ENCODE results near the gene NAXE. TPM values are rescaled to one million over a fixed set of nuclear protein-coding genes. Genes with fewer than 3 reads are reported as not detected.

Gene NAXE
- total RNA-seq, 1 experiment from 2014 or later, result 30.1 TPM

DNA sequence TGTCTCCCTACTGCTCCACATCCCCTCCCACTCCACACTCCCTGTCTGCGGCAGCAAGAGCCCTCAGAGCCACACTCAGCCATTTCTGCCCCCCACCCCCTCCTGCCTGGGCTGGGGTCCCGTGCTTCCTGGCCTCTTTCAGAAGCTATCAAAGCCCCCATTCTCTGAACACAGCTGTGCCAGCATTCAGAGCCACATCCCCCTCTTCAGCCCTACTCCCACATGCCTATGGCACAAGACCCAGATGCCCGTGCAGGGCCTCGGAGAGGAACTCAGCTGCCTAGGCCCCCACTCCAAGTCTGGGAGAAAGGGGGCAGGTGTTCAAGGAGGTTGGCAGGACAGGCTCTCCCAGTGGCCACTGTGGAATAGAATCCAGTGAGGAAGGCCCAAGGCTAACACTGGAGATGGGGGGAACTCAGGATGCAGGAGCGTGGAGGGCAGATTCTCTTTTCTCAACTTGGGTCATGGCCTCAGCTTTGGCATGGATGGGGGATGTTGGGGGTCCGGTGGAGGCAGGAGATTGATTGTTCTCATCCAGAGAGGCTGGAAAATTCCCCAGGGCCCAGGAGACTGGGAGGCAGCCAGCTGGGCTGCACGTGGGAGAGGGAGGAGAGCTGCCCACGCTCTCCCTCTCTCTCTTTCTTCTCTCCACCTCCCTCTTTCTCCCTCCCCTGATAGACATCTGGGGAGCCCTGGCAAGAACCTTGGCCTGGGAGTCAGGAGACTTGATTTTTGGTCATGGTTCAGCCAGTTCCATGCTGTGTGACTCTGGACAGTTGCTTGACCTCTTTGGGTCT lies 46.8 kb downstream of the NAXE start:
- no peaks in the 10 kb centered on the region for H3K9me3 ChIP-seq (replicated peaks)

GRCh38 chr1:156639601-156640101 lies 48.1 kb downstream of the NAXE start:
- peak; percentile 78 to 87 for DNase-seq
- Histone ChIP-seq H3K4me3 (no peak overlapping the region), H3K4me1 (peaks cover 35% of the 10 kb centered on the region), H3K27ac (no peak overlapping the region), H3K9me3 (replicated peaks) (no peaks in the 10 kb centered on the region), H3K27me3 (peaks cover 7% of the 10 kb centered on the region), H3K36me3 (no peaks in the 10 kb centered on the region)

More for the DNA sequence above, 46.8 kb downstream of the NAXE start:
- no peak for DNase-seq
- Histone ChIP-seq H3K27me3 (peaks cover 7% of the 10 kb centered on the region), H3K27ac (no peak overlapping the region), H3K4me3 (no peak overlapping the region), H3K36me3 (no peaks in the 10 kb centered on the region), H3K4me1 (peaks cover 35% of the 10 kb centered on the region)

DNA sequence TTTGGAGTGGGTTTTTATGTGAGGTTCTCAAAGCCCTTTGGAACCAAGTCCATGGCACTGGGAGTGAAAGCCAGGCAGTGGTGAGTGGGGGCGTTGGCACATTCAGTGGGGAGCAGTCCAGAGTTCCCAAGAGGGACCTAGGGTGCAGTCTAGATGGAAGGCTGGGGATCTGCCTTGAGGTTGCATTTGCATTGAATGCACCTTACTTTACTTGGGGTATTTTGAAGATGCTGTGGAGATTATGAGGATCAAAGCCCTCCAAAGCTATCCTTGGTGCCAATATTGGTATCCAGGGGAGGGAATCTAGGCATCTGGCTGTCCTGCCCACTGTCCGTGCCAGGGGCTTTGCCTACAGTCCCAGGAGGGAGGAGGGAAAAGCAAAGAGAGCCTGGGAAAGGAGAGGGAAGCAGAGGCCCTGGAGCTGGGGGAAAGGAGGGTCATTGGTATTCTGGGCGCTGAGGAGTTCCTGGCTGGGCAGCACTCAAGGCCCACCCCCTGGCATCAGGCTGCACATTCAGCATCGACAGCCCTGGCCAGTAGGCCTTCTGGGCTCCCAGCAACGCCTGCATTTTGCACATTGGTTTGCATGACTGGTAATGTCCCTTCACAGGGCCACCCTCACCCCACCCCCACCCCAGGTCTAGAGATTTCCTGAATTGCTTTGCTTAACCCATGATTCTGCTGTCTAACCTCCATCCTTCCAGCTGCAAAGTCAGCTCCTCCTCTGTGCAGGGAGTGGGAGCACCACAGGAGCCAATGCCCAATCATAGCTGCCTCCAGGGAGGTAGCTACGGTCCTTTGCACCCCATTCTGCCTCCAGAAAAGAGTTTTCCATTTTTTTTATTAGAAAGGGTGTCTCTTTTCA lies 49.5 kb downstream of the NAXE start:
- peak overlapping the region; percentile 13; the same call in 1 of the 2 replicates for H3K4me3 ChIP-seq
- peaks cover 7% of the 10 kb centered on the region for H3K27me3 ChIP-seq
- no peak for DNase-seq
- no peaks in the 10 kb centered on the region for H3K9me3 ChIP-seq (replicated peaks)
- no peaks in the 10 kb centered on the region for H3K36me3 ChIP-seq
- H3K27ac ChIP-seq, result no peak overlapping the region
- H3K4me1 ChIP-seq, result peaks cover 35% of the 10 kb centered on the region

GRCh38 chr1:156641761-156642264 lies 50.2 kb downstream of the NAXE start, which contains the start of gene BCAN:
TSS of gene BCAN (plus strand) at chr1:156642117. CDS start at chr1:156646055, 3,938 bp downstream.
- Histone ChIP-seq H3K36me3 (no peaks in the 10 kb centered on the region), H3K27ac (no peak within 1 kb of the TSS), H3K9me3 (replicated peaks) (no peaks in the 10 kb centered on the region), H3K4me3 (peak within 1 kb of the TSS; percentile 40), H3K27me3 (peaks cover 7% of the 10 kb centered on the region), H3K4me1 (peaks cover 35% of the 10 kb centered on the region)
- peak; percentile 66 to 69 for DNase-seq

DNA sequence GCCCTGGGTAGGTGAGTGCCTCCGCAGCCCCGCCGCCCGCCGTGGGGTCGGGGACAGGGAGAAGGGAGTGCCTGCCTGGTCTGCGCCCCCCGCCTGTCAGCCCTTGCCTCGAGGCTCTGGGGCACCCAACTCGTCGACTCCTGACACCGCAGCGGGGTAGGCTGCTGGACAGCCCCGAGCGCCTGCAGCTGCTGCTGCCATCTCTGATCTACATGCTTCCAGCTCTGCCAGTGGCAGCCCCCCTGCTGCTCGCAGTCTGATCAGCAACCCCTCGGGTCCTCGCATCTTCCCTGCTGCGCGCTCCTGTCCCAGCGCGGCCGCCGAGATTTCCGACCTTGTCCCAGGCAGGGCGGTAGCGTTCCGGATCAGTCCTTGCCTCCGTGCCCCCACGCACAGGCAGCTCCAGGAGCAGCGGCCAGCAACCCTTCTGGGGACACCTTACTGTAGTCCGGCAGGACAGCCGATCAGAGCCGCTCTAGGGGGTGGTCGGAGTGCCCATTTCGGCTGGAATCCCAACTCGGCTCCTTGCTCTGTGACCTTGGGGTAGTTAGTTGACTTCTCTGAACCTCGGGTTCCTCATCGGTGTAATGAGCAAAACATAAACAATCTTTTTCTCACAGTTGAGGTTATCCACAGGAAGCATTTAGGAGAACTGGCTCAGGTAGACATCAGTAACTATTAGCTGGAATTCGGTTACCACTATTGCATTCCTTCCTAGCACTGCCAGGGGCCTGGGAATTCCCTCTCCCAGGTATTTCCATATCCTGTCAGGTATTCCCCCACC lies 50.9 kb downstream of the NAXE start:
- Histone ChIP-seq H3K27ac (no peak overlapping the region), H3K36me3 (no peaks in the 10 kb centered on the region), H3K4me1 (peaks cover 35% of the 10 kb centered on the region), H3K9me3 (replicated peaks) (no peaks in the 10 kb centered on the region), H3K4me3 (peak overlapping the region; percentile 40), H3K27me3 (peaks cover 7% of the 10 kb centered on the region)
- peak; percentile 64 to 65 for DNase-seq

DNA sequence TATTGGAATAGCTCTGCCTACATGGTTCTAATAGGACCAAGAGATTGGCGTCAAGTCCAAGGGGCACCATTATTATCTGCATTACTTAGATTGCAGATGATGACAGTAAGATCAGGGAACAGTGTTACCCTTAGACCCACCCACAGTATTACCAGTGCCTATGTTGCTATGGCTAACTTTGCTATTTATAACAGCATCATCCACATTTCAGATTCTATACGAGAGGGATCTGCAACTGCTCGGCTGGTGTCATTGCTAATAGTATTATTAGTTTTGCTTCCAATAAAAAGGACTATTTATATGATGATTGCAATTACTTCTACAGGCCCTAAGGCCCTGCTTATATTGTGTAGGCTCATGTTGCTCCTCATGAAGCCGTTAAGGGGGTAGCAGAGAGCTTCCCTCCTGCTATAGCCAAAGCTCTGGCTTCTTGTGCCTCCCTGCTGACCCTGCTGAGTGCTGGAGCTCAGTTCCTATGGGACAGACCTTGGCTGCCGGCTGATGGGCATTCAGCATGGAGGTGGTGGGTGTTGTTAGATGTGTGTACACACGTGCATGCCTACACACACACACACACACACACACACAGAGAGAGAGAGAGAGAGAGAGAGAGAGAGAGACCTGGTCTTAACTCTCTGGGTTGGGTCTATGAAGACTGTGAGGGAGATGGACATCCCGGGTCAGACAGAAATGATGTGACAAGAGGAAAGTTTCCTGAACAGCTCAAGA lies 51.6 kb downstream of the NAXE start:
- H3K27ac ChIP-seq, result no peak overlapping the region
- H3K4me1 ChIP-seq, result peaks cover 33% of the 10 kb centered on the region
- DNase-seq, result no peak
- no peaks in the 10 kb centered on the region for H3K36me3 ChIP-seq
- H3K27me3 ChIP-seq, result peaks cover 7% of the 10 kb centered on the region
- no peak overlapping the region for H3K4me3 ChIP-seq
- no peaks in the 10 kb centered on the region for H3K9me3 ChIP-seq (replicated peaks)

GRCh38 chr1:156643778-156644092 lies 52.2 kb downstream of the NAXE start:
- H3K4me3 ChIP-seq, result no peak overlapping the region
- H3K9me3 ChIP-seq (replicated peaks), result no peaks in the 10 kb centered on the region
- peaks cover 7% of the 10 kb centered on the region for H3K27me3 ChIP-seq

More at GRCh38 chr1:156643778-156644092, 52.2 kb downstream of the NAXE start:
- no peak for DNase-seq
- Histone ChIP-seq H3K4me1 (peaks cover 28% of the 10 kb centered on the region), H3K27ac (no peak overlapping the region), H3K36me3 (no peaks in the 10 kb centered on the region)

Other genes with a start within 250 kb of the NAXE start
- not detected in 2 replicates for gene RHBG, start 222.6 kb upstream of the NAXE start, total RNA-seq (2014; rRNA removed; shearing (Covaris generic))
- 10.0 and 13.3 TPM in 2 replicates for gene MEF2D, start 91.0 kb upstream of the NAXE start, total RNA-seq (2014; rRNA removed; shearing (Covaris generic))
- gene IQGAP3, start 19.2 kb upstream of the NAXE start, total RNA-seq (2014; rRNA removed; shearing (Covaris generic)), result 16.8 and 21.3 TPM in 2 replicates
- gene TTC24, start 12.1 kb upstream of the NAXE start, total RNA-seq (2014; rRNA removed; shearing (Covaris generic)), result not detected in 2 replicates
- gene GPATCH4, start 9.7 kb downstream of the NAXE start, total RNA-seq (2014; rRNA removed; shearing (Covaris generic)), result 22.8 and 25.1 TPM in 2 replicates
- gene HAPLN2, start 27.6 kb downstream of the NAXE start, total RNA-seq (2014; rRNA removed; shearing (Covaris generic)), result 0.20 and 0.23 TPM in 2 replicates
- 0.05 TPM in 1 of 2 replicates, not detected in the other for gene BCAN, start 50.3 kb downstream of the NAXE start, total RNA-seq (2014; rRNA removed; shearing (Covaris generic))
- 356 and 359 TPM in 2 replicates for gene NES, start 85.6 kb downstream of the NAXE start, total RNA-seq (2014; rRNA removed; shearing (Covaris generic))
- gene CRABP2, start 113.8 kb downstream of the NAXE start, total RNA-seq (2014; rRNA removed; shearing (Covaris generic)), result 0.43 and 0.85 TPM in 2 replicates
- gene METTL25B, start 136.7 kb downstream of the NAXE start, total RNA-seq (2014; rRNA removed; shearing (Covaris generic)), result 8.6 and 9.9 TPM in 2 replicates
- gene ISG20L2, start 137.0 kb downstream of the NAXE start, total RNA-seq (2014; rRNA removed; shearing (Covaris generic)), result 29.1 and 33.7 TPM in 2 replicates
- gene MRPL24, start 149.3 kb downstream of the NAXE start, total RNA-seq (2014; rRNA removed; shearing (Covaris generic)), result 53.4 and 61.3 TPM in 2 replicates
- gene HDGF, start 159.9 kb downstream of the NAXE start, total RNA-seq (2014; rRNA removed; shearing (Covaris generic)), result 276 and 278 TPM in 2 replicates
- gene PRCC, start 175.8 kb downstream of the NAXE start, total RNA-seq (2014; rRNA removed; shearing (Covaris generic)), result 56.4 and 61.2 TPM in 2 replicates
- 0.30 TPM in 1 of 2 replicates, not detected in the other for gene SH2D2A, start 225.1 kb downstream of the NAXE start, total RNA-seq (2014; rRNA removed; shearing (Covaris generic))